Heart left ventricle (tissue), 16 donors: ENCODE measurements around the gene NKIRAS1. TPM values are rescaled to one million over a fixed set of nuclear protein-coding genes. Genes with fewer than 3 reads are reported as not detected.
A peak's percentile ranks its signal among the peaks of the same experiment; 100 is the strongest.
"Not testable (repeated sequence)": the region's sequence is repeated elsewhere in the genome, so short reads cannot be mapped to it uniquely, and the experiment has no call there.

Source experiments
- ATAC-seq, 4 donors: fragments of 200-7000 bp; cut with Tn5 transposase; one replicate each; pipeline ENCODE4 v1.9.1; 2020 to 2022; ENCODE audit warnings: moderate library complexity in 4 of 4, mild to moderate bottlenecking in 3 of 4, moderate number of reproducible peaks in 1 of 4
- DNase-seq, 5 donors: peaks; one replicate each; pipeline ENCODE4 v3.0.0-alpha.2; 2020
- H3K27ac ChIP-seq, 12 donors: fragments of 200-600 bp; sonication (generic) in 4 of 12; one replicate each; pipeline versions ENCODE4 v1.5.0 to v1.8.0; 2016 to 2022; ENCODE audit warnings: mild to moderate bottlenecking in 2 of 12
- H3K27me3 ChIP-seq, 9 donors: fragments of 200-600 bp; sonication (generic) in 2 of 9; one replicate each; pipeline versions ENCODE4 v1.5.1 to v1.8.0; 2016 to 2022; ENCODE audit warnings: mild to moderate bottlenecking in 3 of 9
- H3K36me3 ChIP-seq, 9 donors: fragments of 200-600 bp; sonication (generic) in 2 of 9; one replicate each; pipeline versions ENCODE4 v1.5.0 to v1.8.0; 2018 to 2022; ENCODE audit warnings: mild to moderate bottlenecking in 2 of 9
- H3K4me1 ChIP-seq, 12 donors: fragments of 200-600 bp; sonication (generic) in 4 of 12; one replicate each; pipeline versions ENCODE4 v1.5.0 to v1.8.0; 2016 to 2022; ENCODE audit warnings: mild to moderate bottlenecking in 3 of 12
- H3K4me3 ChIP-seq, 12 donors: fragments of 200-600 bp; sonication (generic) in 4 of 12; one replicate each; pipeline versions ENCODE4 v1.5.0 to v1.8.0; 2017 to 2022; ENCODE audit warnings: mild to moderate bottlenecking in 9 of 12, moderate library complexity in 4 of 12
- H3K9me3 ChIP-seq, 12 donors: fragments of 200-600 bp; sonication (generic) in 4 of 12; one replicate each; pipeline versions ENCODE4 v1.5.0 to v1.8.0; 2016 to 2022; ENCODE audit warnings: mild to moderate bottlenecking in 1 of 12
- POLR2A ChIP-seq, 2 donors: fragments of 450-650 bp; IDR thresholded peaks; one replicate each; pipeline ENCODE4 v1.6.1; 2017; ENCODE audit warnings: antibody characterized with exemption in 2 of 2, mild to moderate bottlenecking in 2 of 2, moderate library complexity in 2 of 2
- WGBS, 4 donors: extraction: QIAGEN DNeasy Blood & Tissue Kit in 2 of 4; methylation state at CpG; one replicate each; pipeline versions ENCODE4 v1.1.5 to v1.1.7; 2013 to 2018; 5-methylcytosine and 5-hydroxymethylcytosine counted together
- intact Hi-C, 10 donors: fragments of 100-400 bp; cut with DNase I; formaldehyde crosslinking; loops; one replicate each; pipeline versions ENCODE4 v1.11.1 to v1.14.2; 2022
- polyA plus RNA-seq, 2 donors: library from polyadenylated mRNA; stranded (reverse); fragments of 200-250 nt; gene quantifications; one replicate each; pipeline ENCODE4 v1.2.3, GENCODE V29; 2013
- total RNA-seq, 9 donors: library from RNA; depleted of rRNA in 2 of 9; stranded (reverse); fragments of >200 nt in 2 of 9; fragmentation: NEBNext Ultra II Directional in 3 of 9; extraction: Animal tissue kit (Norgen Biotek cat#: 25700) in 3 of 9; gene quantifications; one replicate each; pipeline versions ENCODE4 v1.1.0 to v1.2.4, GENCODE V29; 2016 to 2023
- TF ChIP-seq, protein P1 (sequence below), 12 donors: fragments of 200-600 bp; sonication (generic) in 4 of 12; IDR thresholded peaks; one replicate each; pipeline versions ENCODE4 v1.5.0 to v1.8.0; 2018 to 2022; ENCODE audit warnings: antibody characterized with exemption in 12 of 12, mild to moderate bottlenecking in 5 of 12
- donor health status: ischemic (EF 13 %, LVEDD 7.1; RV severe dilation, severe dysfunction).
- donor health status: healthy with polysubstance abuse.
- donor health status: DM: no; HTN: yes; CAD: no.
- donor health status: DM: no; HTN: no; CAD: no.
- donor health status: ischemic (EF 25% LVEDD 6.9; RV normal size, moderate dysfunction).
- donor health status: ischemic (EF 25% LVEDD 5.7; RV mildly dilated, moderate dysfunction).
- donor health status: healthy.
- donor health status: DM: yes; HTN: yes; CAD: no.
- donor health status: ischemic (EF 35%, LVEDD 5.7; RV mildly dilated, moderate dysfunction).
- donor health status: nonischemic (EF 11% LVEDD 7.7; RV severe dilation, severe dysfunction).
- donor health status: DM: yes; HTN: yes; CAD: no.
- donor health status: PGD.
- donor health status: ischemic (EF 29% LVEDD 5.4; RV normal size, mild dysfunction).
- donor health status: nonischemic (EF 23%, LVEDD 6.1; RV moderate dilation, normal function).

The NKIRAS1 gene
- total and polyA plus RNA-seq, 11 donors: 13.3 to 23.2 (median 17.8) TPM

- Histone ChIP-seq H3K9me3 (no peaks in the 10 kb centered on the region), H3K27me3 (no peaks in the 10 kb centered on the region), H3K27ac (no peak overlapping the region), H3K4me3 (no peak overlapping the region), H3K4me1 (peaks cover 4 to 65% (median 40%) of the 10 kb centered on the region in 12 donors), H3K36me3 (peaks cover 0 to 9% (median 0%) of the 10 kb centered on the region in 9 donors)
- WGBS, 4 donors: 87 to 91% (median 89%) methylated on average over 7 of the region's 7 CpGs
- ATAC-seq (no peak), DNase-seq (no peak)
- intact Hi-C loops: no loop called here
- TF ChIP-seq, protein P1, sequence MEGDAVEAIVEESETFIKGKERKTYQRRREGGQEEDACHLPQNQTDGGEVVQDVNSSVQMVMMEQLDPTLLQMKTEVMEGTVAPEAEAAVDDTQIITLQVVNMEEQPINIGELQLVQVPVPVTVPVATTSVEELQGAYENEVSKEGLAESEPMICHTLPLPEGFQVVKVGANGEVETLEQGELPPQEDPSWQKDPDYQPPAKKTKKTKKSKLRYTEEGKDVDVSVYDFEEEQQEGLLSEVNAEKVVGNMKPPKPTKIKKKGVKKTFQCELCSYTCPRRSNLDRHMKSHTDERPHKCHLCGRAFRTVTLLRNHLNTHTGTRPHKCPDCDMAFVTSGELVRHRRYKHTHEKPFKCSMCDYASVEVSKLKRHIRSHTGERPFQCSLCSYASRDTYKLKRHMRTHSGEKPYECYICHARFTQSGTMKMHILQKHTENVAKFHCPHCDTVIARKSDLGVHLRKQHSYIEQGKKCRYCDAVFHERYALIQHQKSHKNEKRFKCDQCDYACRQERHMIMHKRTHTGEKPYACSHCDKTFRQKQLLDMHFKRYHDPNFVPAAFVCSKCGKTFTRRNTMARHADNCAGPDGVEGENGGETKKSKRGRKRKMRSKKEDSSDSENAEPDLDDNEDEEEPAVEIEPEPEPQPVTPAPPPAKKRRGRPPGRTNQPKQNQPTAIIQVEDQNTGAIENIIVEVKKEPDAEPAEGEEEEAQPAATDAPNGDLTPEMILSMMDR (IDR thresholded peaks at IDR 0.05): no peak
- TF ChIP-seq POLR2A (IDR thresholded peaks at IDR 0.05): no peak
Observed at GRCh38 chr3:23859839-23860382, 56.9 kb downstream of the NKIRAS1 start.

GRCh38 chr3:23859012-23859743 lies 57.6 kb downstream of the NKIRAS1 start:
- ATAC-seq (peak in 3 of 4 donors; percentile 58 to 87 (median 79)), DNase-seq (peak in 2 of 5 donors; percentile 42 to 47)
- H3K9me3 ChIP-seq: no peaks in the 10 kb centered on the region
- peaks cover 0 to 9% (median 0%) of the 10 kb centered on the region in 9 donors for H3K36me3 ChIP-seq
- TF ChIP-seq, protein P1 (IDR thresholded peaks at IDR 0.05): no peak
- no peak for TF ChIP-seq POLR2A (IDR thresholded peaks at IDR 0.05)
- 0 to 4% (median 0%) methylated on average over 1 of the region's 1 CpG for WGBS, 4 donors
- H3K4me1 ChIP-seq: peaks cover 0 to 65% (median 35%) of the 10 kb centered on the region in 12 donors
- intact Hi-C loops: no loop called here
- H3K27me3 ChIP-seq: no peaks in the 10 kb centered on the region
- peak overlapping the region in 4 of 12 donors; percentile 6 to 52 (median 33) for H3K27ac ChIP-seq
- no peak overlapping the region for H3K4me3 ChIP-seq

GRCh38 chr3:23856286-23856685 lies 60.5 kb downstream of the NKIRAS1 start:
- ATAC-seq: no peak
- TF ChIP-seq POLR2A (IDR thresholded peaks at IDR 0.05): no peak
- TF ChIP-seq, protein P1 (IDR thresholded peaks at IDR 0.05): no peak
- H3K27ac ChIP-seq: no peak overlapping the region
- 47 to 61% (median 49%) methylated on average over 3 of the region's 3 CpGs for WGBS, 4 donors
- intact Hi-C loops: no loop called here
- no peak for DNase-seq
- peaks cover 0 to 62% (median 34%) of the 10 kb centered on the region in 12 donors for H3K4me1 ChIP-seq
- no peaks in the 10 kb centered on the region for H3K27me3 ChIP-seq
- peaks cover 0 to 5% (median 0%) of the 10 kb centered on the region in 12 donors for H3K9me3 ChIP-seq
- H3K4me3 ChIP-seq: no peak overlapping the region
- peaks cover 0 to 10% (median 0%) of the 10 kb centered on the region in 9 donors for H3K36me3 ChIP-seq

DNA sequence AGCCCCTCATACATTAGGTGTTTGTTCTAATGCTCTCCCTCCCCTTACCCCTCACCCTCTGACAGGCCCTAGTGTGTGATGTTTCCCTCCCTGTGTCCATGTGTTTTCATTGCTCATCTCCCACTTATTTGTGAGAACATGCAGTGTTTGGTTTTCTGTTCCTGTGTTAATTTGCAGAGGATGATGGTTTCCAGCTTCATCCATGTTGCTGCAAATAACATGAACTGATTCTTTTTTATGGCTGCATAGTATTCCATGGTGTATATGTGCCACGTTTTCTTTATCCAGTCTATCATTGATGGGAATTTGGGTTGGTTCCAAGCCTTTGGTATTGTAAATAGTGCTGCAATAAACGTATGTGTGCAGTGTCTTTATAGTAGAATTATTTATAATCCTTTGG lies 67.3 kb downstream of the NKIRAS1 start:
- ATAC-seq, intact Hi-C loops, H3K4me1 ChIP-seq, H3K4me3 ChIP-seq, H3K27me3 ChIP-seq, DNase-seq, H3K9me3 ChIP-seq, H3K27ac ChIP-seq: not testable (repeated sequence)
- peaks cover 0 to 10% (median 0%) of the 10 kb centered on the region in 9 donors for H3K36me3 ChIP-seq
- 85 to 87% (median 85%) methylated on average over 2 of the region's 2 CpGs for WGBS, 4 donors
